T-helper 2 cell treated with Interferon-gamma antibody and Interleukin-4, amounts not matched to agents 5 μg/mL and 100 μg/mL, for 36 hours (primary cell): ENCODE data around the gene RASA2.
A peak's percentile ranks its signal among the peaks of the same experiment; 100 is the strongest.

Experiments used
- DNase-seq: peaks from one replicate; pipeline ENCODE4 v3.0.0; 2021; ENCODE audit warnings: low spot score
- H3K27ac Mint-ChIP-seq: one replicate; pipeline ENCODE4 v1.8.0; 2021; ENCODE audit warnings: mild to moderate bottlenecking, mixed read lengths
- H3K27me3 Mint-ChIP-seq: one replicate; pipeline ENCODE4 v1.8.0; 2021; ENCODE audit warnings: low read depth, mixed read lengths
- H3K36me3 Mint-ChIP-seq: one replicate; pipeline ENCODE4 v1.8.0; 2021; ENCODE audit warnings: low read depth, mixed read lengths
- H3K4me1 Mint-ChIP-seq: one replicate; pipeline ENCODE4 v1.8.0; 2021; ENCODE audit warnings: low read depth, mixed read lengths
- H3K4me3 Mint-ChIP-seq: one replicate; pipeline ENCODE4 v1.8.0; 2022; ENCODE audit warnings: mild to moderate bottlenecking, moderate library complexity, mixed read lengths
- H3K9me3 Mint-ChIP-seq: one replicate; pipeline ENCODE4 v1.8.0; 2021; ENCODE audit warnings: mixed read lengths

Gene RASA2

DNA sequence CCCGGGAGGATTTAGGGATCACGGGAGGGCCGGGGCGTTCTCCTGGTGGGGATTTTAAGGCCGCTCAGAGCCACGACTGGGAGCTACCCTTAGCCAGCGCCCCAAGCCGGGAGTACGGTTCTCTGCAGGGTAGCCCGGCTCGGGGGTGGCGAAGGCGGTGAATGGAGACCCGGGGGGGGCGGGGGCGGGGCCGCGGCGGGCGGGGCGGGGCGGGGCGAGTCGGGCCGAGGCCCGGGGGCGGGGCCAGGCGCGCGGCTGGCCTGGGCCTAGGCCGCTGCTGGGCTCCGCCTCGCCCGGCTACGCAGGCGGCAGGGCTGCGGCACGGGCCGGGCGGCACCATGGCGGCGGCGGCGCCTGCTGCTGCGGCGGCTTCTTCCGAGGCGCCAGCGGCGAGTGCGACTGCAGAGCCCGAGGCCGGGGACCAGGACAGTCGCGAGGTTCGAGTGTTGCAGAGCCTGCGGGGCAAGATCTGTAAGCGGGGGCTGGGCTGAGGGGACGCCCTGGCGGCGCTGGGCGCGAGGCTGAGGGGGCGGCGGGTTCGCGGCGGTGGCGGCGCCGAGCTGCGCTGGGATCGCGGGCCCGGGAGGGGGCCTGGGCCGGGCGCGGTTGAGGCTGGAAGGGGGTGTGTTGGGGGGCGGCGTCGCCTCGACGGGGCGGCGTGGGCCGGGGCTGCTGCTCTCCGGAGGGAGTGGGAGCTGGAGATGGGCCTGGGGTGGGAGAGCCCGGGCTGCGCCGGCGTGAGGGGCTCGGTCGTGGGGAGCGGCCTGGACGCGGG lies at the start of gene RASA2:
RASA2 (plus strand) TSS at position 282 of the 775 bp plus-strand sequence; CDS start at position 339, 57 bp downstream.
- peak within 1 kb of the TSS; percentile 93 for H3K4me3 Mint-ChIP-seq
- peaks cover 2% of the 10 kb centered on the region for H3K27me3 Mint-ChIP-seq
- DNase-seq, result peak; percentile 74
- peak within 1 kb of the TSS; percentile 96 for H3K27ac Mint-ChIP-seq
- peaks cover 30% of the 10 kb centered on the region for H3K36me3 Mint-ChIP-seq
- H3K4me1 Mint-ChIP-seq, result peaks cover 60% of the 10 kb centered on the region
- H3K9me3 Mint-ChIP-seq, result no peaks in the 10 kb centered on the region

DNA sequence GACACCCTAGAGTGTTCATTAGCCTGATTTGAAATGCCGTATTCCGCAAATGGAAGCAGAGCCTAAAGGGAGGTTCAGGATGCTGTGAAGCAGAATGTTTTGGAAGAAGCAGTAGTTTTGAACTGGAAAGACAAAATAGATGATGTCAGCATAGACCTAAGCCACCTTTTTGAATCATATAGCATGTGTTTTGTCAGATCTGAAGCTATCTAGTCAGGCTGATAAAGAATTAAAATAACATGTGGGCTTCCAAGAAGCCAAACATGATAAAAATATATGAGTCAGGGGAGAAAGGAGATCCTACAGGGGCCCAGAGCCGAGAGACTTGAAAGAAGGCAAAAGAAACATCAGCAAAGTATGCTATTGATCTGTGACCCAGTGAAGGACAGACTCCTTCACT lies 47.2 kb upstream of the RASA2 start:
- H3K36me3 Mint-ChIP-seq, result peaks cover 23% of the 10 kb centered on the region
- DNase-seq, result no peak
- no peaks in the 10 kb centered on the region for H3K27me3 Mint-ChIP-seq
- no peak overlapping the region for H3K27ac Mint-ChIP-seq
- no peaks in the 10 kb centered on the region for H3K9me3 Mint-ChIP-seq
- peaks cover 17% of the 10 kb centered on the region for H3K4me1 Mint-ChIP-seq
- H3K4me3 Mint-ChIP-seq, result no peak overlapping the region

GRCh38 chr3:141440942-141441341 lies 45.9 kb upstream of the RASA2 start:
- Mint-ChIP-seq H3K27ac (peak overlapping the region; percentile 77), H3K4me3 (no peak overlapping the region), H3K27me3 (no peaks in the 10 kb centered on the region), H3K4me1 (peaks cover 17% of the 10 kb centered on the region), H3K9me3 (no peaks in the 10 kb centered on the region), H3K36me3 (peaks cover 27% of the 10 kb centered on the region)
- DNase-seq, result no peak

DNA sequence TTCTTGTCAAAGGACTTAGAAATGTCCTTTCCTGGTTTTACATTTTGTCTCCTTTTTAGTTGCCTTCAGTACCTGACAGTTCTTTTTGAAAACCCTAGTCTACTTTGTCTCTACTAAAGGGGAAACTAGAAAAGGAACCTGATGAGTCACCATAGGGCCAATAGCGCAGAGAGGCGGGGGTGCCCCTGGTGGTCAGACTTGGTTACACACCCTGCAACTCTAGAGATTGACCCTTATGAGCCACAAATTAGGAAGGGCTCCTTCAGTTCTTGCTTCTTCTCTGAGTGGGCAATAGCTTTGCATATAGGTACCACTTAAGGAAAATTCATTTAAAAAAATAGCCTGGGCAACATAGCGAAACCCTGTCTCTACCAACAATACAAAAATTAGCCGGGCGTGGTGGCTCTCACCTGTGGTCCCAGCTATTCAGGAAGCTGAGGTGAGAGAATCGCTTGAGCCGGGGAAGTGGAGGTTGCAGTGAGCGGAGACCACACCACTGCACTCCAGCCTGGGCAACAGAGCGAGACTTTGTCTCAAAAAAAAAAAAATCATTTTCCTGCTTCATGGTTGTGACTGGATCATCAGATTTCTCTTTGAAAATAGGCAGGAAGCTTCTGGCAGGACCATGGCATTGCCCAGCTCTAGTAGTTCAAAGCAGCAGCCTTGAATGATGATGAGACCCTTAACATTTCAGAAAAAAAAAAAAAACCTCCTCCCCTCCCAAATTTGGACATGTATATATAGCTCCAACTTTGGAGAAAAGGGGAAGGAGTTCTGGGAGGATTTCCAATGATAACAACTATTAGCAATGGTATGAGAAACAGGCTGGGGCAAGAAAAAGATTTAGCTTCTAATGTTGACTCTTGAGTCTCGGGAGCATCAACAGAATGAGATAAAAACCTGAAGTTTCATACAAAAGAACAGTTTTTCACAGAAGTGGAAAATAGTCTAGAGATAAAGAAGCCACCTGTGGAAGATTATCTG lies 45.2 kb upstream of the RASA2 start:
- Mint-ChIP-seq H3K27ac (peak overlapping the region; percentile 77), H3K4me1 (peaks cover 17% of the 10 kb centered on the region), H3K4me3 (no peak overlapping the region), H3K36me3 (peaks cover 29% of the 10 kb centered on the region), H3K9me3 (no peaks in the 10 kb centered on the region), H3K27me3 (no peaks in the 10 kb centered on the region)
- DNase-seq, result peak; percentile 66

DNA sequence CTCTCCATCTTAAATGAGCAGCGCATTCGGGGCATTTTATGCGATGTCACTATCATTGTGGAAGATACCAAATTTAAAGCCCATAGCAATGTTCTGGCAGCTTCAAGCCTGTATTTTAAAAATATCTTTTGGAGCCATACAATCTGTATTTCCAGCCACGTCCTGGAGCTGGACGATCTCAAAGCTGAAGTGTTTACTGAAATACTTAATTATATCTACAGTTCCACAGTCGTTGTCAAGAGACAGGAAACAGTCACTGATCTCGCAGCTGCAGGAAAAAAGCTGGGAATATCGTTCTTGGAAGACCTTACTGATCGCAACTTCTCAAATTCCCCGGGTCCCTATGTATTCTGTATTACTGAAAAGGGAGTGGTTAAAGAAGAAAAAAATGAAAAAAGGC lies 44.4 kb upstream of the RASA2 start:
- Mint-ChIP-seq H3K27me3 (no peaks in the 10 kb centered on the region), H3K4me3 (no peak overlapping the region), H3K4me1 (peaks cover 17% of the 10 kb centered on the region), H3K27ac (no peak overlapping the region), H3K9me3 (no peaks in the 10 kb centered on the region), H3K36me3 (peaks cover 29% of the 10 kb centered on the region)
- DNase-seq, result no peak

GRCh38 chr3:141442914-141443313 lies 43.9 kb upstream of the RASA2 start:
- Mint-ChIP-seq H3K36me3 (peaks cover 29% of the 10 kb centered on the region), H3K27me3 (no peaks in the 10 kb centered on the region), H3K4me3 (no peak overlapping the region), H3K4me1 (peaks cover 17% of the 10 kb centered on the region), H3K27ac (no peak overlapping the region), H3K9me3 (no peaks in the 10 kb centered on the region)
- no peak for DNase-seq

- H3K36me3 Mint-ChIP-seq, result peaks cover 29% of the 10 kb centered on the region
- no peaks in the 10 kb centered on the region for H3K27me3 Mint-ChIP-seq
- H3K4me1 Mint-ChIP-seq, result peaks cover 15% of the 10 kb centered on the region
- H3K4me3 Mint-ChIP-seq, result no peak overlapping the region
- H3K27ac Mint-ChIP-seq, result no peak overlapping the region
- no peaks in the 10 kb centered on the region for H3K9me3 Mint-ChIP-seq
- no peak for DNase-seq
Observed at GRCh38 chr3:141444586-141445285, 42.1 kb upstream of the RASA2 start.

GRCh38 chr3:141445990-141446389 lies 40.8 kb upstream of the RASA2 start:
- H3K27me3 Mint-ChIP-seq, result no peaks in the 10 kb centered on the region
- no peak overlapping the region for H3K4me3 Mint-ChIP-seq
- peaks cover 7% of the 10 kb centered on the region for H3K4me1 Mint-ChIP-seq
- no peak for DNase-seq
- peaks cover 29% of the 10 kb centered on the region for H3K36me3 Mint-ChIP-seq
- no peaks in the 10 kb centered on the region for H3K9me3 Mint-ChIP-seq
- no peak overlapping the region for H3K27ac Mint-ChIP-seq

DNA sequence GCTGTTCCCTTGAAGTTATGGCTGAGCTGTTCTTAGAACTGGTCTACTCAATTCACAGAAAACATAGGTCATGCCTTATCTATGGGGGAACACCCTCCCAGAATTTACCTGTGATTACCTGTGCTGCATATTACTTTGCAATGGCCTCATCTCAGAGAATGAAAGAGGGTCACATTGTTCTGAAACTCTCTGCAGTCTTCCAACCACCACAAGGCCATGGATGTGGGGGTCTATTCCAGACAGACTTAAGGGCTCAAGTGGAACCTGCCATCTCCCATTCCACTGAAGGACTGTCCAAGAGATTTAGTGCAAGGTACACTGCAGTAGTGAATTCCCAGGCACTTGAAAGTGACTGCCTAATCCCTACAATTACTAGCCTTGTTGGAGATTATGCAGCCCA lies 40.1 kb upstream of the RASA2 start:
- no peaks in the 10 kb centered on the region for H3K4me1 Mint-ChIP-seq
- no peak overlapping the region for H3K27ac Mint-ChIP-seq

GRCh38 chr3:141447383-141447782 lies 39.4 kb upstream of the RASA2 start:
- H3K4me1 Mint-ChIP-seq, result no peaks in the 10 kb centered on the region
- no peak for DNase-seq
- H3K36me3 Mint-ChIP-seq, result peaks cover 26% of the 10 kb centered on the region
- H3K27ac Mint-ChIP-seq, result no peak overlapping the region
- H3K27me3 Mint-ChIP-seq, result no peaks in the 10 kb centered on the region
- no peaks in the 10 kb centered on the region for H3K9me3 Mint-ChIP-seq
- H3K4me3 Mint-ChIP-seq, result no peak overlapping the region

More for the DNA sequence above, 40.1 kb upstream of the RASA2 start:
- Mint-ChIP-seq H3K27me3 (no peaks in the 10 kb centered on the region), H3K4me3 (no peak overlapping the region), H3K9me3 (no peaks in the 10 kb centered on the region), H3K36me3 (peaks cover 27% of the 10 kb centered on the region)
- DNase-seq, result no peak

GRCh38 chr3:141448606-141449220 lies 38.1 kb upstream of the RASA2 start:
- Mint-ChIP-seq H3K9me3 (no peaks in the 10 kb centered on the region), H3K4me3 (no peak overlapping the region), H3K27ac (no peak overlapping the region), H3K27me3 (no peaks in the 10 kb centered on the region), H3K36me3 (peaks cover 15% of the 10 kb centered on the region), H3K4me1 (no peaks in the 10 kb centered on the region)
- no peak for DNase-seq

GRCh38 chr3:141449424-141449823 lies 37.4 kb upstream of the RASA2 start:
- Mint-ChIP-seq H3K4me3 (no peak overlapping the region), H3K9me3 (no peaks in the 10 kb centered on the region), H3K4me1 (peaks cover under 1% of the 10 kb centered on the region), H3K36me3 (peaks cover 8% of the 10 kb centered on the region), H3K27ac (no peak overlapping the region), H3K27me3 (no peaks in the 10 kb centered on the region)
- DNase-seq, result no peak

DNA sequence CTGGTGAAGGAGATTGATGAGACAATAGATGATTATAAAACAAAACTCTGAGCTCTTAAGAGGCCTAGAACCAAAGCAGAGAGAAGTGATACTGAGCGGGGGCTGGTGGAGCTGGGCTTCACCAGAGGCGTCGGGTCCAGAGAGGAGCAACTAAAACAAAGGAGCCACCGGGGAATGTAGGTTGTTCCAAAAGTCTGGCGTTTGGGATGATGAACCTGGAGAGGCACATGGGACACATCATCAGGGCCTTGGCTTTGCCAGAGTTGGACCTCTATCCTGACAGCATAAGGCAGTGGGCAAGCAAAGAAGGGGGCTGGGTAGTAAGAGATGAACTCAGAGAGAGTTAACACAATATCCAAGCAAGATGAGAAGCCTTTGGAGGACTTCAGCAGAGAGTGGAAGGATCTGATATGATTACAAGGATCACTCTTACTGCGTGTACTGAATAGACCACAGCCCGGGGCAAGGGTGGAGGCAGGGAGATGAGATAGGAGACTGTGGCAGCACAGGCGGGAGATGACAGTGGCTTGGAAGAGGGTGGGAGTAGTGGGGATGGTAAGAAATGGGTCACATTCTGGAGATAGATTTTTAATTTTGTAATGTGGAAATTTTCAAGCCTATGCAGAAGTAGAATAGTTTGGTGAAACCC lies 36.0 kb upstream of the RASA2 start:
- no peaks in the 10 kb centered on the region for H3K9me3 Mint-ChIP-seq
- peaks cover 2% of the 10 kb centered on the region for H3K36me3 Mint-ChIP-seq
- no peak for DNase-seq
- no peak overlapping the region for H3K27ac Mint-ChIP-seq
- H3K27me3 Mint-ChIP-seq, result no peaks in the 10 kb centered on the region
- H3K4me3 Mint-ChIP-seq, result no peak overlapping the region
- peaks cover 7% of the 10 kb centered on the region for H3K4me1 Mint-ChIP-seq
